Panc1 (cell line): Measurements from ENCODE around the gene MAGI1.
"Not testable (repeated sequence)": the region's sequence is repeated elsewhere in the genome, so short reads cannot be mapped to it uniquely, and the experiment has no call there.

Experiments
- CTCF ChIP-seq: fragments of 450-650 bp; IDR thresholded peaks from 2 replicates; pipeline ENCODE4 v1.5.1; 2017; ENCODE audit warnings: mild to moderate bottlenecking
- POLR2AphosphoS5 ChIP-seq: IDR thresholded peaks from 2 replicates; pipeline ENCODE4 v1.6.1; 2012; ENCODE audit warnings: mild to moderate bottlenecking, low read depth, low read length, moderate library complexity
- REST ChIP-seq, 2 experiments: IDR thresholded peaks; 2 replicates each; pipeline ENCODE4 v1.6.1; 2011 to 2012; ENCODE audit warnings: low read depth in 2 of 2, control low read depth in 1 of 2, low read length in 1 of 2, mild to moderate bottlenecking in 1 of 2, moderate library complexity in 1 of 2; ENCODE audit not compliant: insufficient read depth in 1 of 2

GRCh38 chr3:65607965-65608460, 430.7 kb downstream of the MAGI1 start:
- not testable (repeated sequence) for TF ChIP-seq REST (IDR thresholded peaks at IDR 0.05; ENCODE audit: insufficient read depth in 1 of 2, low read depth in 2 of 2, low read length in 1 of 2); CTCF; POLR2AphosphoS5
